ENCODE data around the gene LMNA.
A peak's percentile ranks its signal among the peaks of the same experiment; 100 is the strongest.

DNA sequence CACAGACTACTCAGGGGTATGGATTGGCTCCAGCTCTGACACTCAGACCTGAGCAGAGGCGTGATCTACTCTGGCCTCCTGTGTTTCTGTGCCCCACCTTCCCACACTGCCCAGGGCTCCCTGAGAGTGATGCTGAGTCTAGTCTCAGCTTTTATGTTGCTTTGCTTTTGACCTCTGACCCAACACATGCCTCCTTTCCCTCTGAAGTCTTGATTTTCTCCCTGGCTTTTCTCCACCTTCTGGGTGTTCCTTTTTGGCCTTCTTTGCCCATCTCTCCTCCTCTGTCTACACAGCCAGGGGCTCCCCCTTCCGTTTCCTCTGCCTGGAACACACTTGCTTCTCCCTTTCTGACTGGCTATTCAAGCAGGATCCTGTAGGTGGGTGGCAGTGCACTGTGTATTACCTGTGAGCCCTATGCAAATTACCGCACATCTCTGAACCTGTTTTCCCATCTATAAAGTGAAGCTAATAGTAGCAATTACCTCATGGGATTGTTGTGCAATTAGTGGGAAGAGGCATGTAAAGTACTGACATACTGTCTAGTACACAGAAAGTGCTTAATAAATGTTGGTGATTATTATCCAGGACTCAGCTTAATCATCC is 18.5 kb upstream of the LMNA start:
- TF ChIP-seq, protein P1, sequence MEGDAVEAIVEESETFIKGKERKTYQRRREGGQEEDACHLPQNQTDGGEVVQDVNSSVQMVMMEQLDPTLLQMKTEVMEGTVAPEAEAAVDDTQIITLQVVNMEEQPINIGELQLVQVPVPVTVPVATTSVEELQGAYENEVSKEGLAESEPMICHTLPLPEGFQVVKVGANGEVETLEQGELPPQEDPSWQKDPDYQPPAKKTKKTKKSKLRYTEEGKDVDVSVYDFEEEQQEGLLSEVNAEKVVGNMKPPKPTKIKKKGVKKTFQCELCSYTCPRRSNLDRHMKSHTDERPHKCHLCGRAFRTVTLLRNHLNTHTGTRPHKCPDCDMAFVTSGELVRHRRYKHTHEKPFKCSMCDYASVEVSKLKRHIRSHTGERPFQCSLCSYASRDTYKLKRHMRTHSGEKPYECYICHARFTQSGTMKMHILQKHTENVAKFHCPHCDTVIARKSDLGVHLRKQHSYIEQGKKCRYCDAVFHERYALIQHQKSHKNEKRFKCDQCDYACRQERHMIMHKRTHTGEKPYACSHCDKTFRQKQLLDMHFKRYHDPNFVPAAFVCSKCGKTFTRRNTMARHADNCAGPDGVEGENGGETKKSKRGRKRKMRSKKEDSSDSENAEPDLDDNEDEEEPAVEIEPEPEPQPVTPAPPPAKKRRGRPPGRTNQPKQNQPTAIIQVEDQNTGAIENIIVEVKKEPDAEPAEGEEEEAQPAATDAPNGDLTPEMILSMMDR (conservative IDR thresholded peaks at IDR 0.05 in 1 of 2, IDR thresholded peaks at IDR 0.05 in 1 of 2; ENCODE audit: extremely low read depth in 1 of 2, insufficient read depth in 1 of 2, low read depth in 1 of 2, low read length in 2 of 2), result peak; percentile 10 to 36
- no peak for TF ChIP-seq EZH2 (IDR thresholded peaks at IDR 0.05; ENCODE audit: borderline replicate concordance, low read length)

Measured in mammary epithelial cell (primary cell).